GM15510 (cell line): ENCODE data around the gene COL18A1.

Experiments used
- POLR2A ChIP-seq: IDR thresholded peaks from 3 replicates; pipeline ENCODE4 v1.6.1; 2011; ENCODE audit warnings: borderline replicate concordance; ENCODE audit not compliant: insufficient read length; ENCODE audit errors: extremely low read depth

Gene COL18A1

DNA sequence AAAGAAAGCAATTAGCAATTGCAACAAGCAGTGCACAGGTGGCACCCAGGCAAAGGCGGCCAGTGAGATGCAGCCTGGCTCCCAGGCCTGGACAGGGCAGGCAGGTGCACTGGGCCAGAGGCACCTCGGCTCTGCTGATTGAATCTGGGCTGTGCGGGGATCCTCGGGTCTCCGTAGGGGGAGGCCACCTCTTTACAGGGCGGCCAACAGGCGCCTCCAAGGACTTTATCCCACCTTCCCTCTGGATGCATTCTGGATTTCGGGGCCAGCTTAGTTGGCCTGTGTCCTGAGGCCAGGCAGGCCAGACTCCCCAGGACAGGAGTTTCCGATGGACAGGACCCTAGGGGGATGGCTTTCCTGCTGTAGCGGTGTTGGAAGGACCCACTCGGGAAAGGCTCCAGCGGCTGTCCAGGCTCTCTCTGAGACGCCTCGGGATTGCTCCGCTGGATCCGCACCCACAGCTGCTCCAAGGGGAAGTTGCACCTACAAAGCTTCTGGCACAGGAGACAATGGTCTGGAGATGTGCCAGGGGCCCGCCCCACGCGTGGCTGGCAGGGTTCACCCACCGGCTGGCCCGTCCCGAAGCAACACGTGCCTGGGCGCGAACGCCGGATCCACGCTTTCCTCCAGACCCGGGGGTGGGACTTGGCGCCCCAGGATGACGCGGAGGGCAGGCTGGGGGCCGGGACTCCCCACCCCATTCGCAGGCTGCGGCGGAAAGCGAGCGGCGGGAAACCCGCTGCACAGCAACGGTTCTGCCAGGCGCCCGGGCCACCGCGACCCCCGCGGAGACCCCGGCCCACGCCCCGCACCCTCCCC is 136.5 kb downstream of the COL18A1 start:
- TF ChIP-seq POLR2A = peak; percentile 40

- peak; percentile 59 for TF ChIP-seq POLR2A
Observed at GRCh38 chr21:45542242-45542666, 137.3 kb downstream of the COL18A1 start, which contains the start of gene SLC19A1. Gene SLC19A1, minus strand, starts transcription at chr21:45542440. Its CDS starts 4,481 bp downstream, at chr21:45537959.

- TF ChIP-seq POLR2A = no peak
Observed at GRCh38 chr21:45542667-45543370, 137.9 kb downstream of the COL18A1 start.

- no peak for TF ChIP-seq POLR2A
Observed at GRCh38 chr21:45543371-45543709, 138.4 kb downstream of the COL18A1 start.

DNA sequence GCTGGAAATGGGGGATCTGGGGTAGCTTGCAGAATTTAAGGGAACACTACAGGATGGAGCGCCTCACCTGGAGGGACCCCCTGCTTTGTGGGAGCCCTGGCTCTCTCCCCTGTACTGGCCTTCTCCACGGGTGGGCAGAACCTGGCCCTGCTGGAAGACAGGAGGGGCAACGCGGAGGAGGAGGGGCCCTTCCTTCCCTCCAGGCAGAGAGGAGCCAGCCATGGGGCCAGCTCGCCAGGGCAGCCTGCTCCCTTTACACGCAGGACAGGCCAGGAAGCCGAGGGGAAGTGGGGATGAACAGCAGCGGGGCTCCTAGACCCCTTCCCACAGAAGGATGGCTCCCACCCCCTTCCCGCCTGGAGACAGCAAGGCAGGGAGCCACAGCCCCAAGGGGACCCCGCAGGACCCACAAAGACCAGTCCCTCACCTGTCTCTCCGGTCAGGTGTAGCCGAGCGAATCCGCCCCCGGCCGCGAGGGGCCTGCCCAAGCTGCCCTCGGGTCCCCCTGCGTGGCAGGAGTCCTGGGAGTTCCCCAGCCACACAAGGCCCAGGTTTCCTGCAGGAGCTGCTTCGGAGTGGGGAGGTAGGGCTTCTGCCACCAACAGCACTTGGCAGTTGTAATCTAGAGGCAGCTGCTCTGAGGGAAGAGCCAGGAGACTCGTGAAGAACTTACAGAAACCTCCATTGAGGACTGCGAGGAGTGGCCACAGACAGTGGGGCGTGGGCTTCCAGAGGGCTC is 138.9 kb downstream of the COL18A1 start:
- no peak for TF ChIP-seq POLR2A

DNA sequence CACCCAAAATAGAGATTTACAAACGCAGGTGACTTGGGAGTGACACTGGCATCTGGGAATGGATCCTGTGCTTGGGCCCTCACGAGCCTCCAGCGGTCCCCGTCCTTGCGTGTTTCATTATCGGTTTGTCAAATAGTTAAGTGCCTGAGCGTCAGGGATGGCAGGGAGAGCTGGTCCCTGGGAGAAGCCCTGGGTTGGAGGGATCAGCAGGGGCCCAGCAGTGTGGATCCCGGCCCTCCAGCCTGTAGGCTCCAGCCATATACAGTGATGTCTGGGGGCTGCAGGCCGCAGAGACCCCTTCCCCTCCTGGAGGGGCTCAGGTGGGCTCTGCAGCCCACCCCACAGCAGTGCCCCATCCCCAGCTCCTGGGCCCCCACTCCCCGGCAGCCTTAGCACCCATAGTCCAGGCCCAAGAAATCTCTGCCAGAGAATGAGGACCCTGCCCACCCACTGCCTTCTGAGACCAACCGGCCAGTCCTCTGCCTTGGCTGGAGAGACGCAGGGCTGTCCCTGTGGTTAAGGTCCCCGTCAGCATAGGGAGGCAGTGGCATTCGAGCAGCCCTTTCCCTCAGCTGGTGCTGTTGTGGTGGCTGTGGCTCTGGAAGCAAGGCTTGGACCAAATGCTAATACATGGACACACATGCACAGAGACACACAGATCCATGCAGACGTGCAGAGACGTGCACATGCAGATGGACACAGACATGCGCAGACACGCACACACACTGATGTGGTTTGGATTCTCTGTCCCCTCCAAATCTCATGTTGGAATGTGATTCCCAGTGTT is 139.7 kb downstream of the COL18A1 start:
- TF ChIP-seq POLR2A = no peak

- TF ChIP-seq POLR2A = no peak
Observed at GRCh38 chr21:45545236-45545570, 140.2 kb downstream of the COL18A1 start.

DNA sequence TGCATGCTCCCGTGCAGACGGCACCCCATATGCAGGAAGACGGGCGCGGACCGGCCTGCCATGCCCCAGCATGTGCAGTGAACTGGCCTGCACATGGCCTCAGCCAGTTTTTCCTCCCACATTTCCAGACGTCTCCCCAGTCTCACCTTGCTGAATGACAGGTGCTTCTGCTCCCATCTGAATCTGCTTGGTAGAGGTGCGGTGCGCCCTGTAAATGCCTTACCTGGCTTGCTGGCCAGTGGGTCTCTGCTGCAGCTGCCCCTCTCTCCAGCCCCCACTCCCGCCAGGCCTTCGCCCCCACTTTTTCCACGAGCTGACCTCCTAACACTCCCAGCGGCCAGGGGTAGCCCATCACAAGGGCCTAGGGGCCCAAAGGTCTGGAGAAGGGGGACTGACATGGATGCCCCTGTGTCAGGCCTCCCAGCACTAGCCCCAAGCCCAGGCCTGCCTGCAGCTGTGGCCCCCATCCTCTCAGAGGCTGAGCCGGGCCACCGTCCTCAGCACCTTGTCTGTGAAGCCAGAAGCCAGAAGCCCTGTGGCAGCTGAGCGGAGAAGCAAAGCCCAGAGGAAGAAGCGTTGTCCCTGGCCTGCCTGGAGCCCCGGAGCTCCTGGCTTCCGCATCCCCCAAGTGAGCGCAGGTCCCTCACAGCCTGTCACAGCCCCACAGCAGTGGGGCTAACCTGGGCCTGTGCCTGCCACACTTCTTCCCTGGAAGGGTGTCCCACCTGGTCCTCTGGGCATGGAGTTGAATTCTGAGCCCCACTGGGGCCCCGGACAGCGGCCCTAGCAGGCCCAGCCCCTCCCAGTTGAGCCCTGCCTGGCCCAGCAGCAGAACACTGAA is 140.9 kb downstream of the COL18A1 start:
- no peak for TF ChIP-seq POLR2A

GRCh38 chr21:45546636-45547544 is 141.9 kb downstream of the COL18A1 start:
- no peak for TF ChIP-seq POLR2A

DNA sequence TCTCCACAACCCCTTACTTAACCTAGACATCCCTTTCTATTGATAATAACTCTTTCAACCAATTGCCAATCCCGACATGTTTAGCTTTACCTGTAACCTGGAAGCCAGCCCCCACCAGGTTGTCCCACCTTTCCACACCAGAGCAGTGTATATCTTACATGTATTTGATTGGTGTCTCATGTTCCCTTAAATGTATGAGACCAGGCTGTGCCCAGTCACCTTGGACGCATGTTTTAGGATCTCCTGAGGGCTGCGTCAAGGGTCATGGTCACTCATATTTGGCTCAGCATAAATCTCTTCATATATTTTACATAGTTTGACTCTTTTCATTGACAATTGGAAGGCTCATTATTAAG is 142.6 kb downstream of the COL18A1 start:
- TF ChIP-seq POLR2A = no peak

DNA sequence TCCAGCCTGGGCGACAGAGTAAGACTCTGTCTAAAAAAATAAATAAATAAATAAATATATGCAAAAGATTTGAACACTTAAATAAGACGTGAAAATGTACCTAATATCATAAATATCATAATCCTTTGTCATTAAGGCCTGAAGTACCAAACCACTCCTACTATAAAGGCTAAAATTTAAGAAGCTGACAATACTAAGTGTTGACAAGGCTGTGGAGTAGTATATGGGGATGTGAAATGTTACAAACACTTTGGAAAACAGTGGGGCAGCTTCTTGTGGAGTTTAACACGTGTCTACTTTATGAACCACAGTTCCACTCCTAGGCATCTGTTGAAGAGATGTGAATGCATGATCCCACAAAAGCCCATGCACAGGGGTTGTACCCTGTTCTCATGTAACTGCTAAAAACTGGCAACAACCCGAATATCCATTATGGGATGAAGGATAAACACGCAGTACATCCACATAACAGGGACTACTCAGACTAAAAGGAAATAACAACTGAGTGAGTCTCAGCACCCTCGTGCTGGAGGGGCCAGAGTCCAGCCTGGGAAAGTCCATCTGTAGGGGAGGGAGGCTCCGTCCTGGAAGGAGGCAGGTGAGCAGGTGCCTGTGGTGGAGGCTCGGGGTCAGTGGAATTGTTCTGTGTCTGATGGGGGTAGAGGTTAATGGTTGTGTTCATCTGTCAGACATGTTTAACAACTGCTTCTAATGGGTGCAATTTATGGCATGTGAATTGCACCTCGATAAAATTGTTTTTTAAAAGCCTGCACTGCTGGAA is 143.9 kb downstream of the COL18A1 start:
- no peak for TF ChIP-seq POLR2A
